ENCODE data around the gene KIDINS220. TPM values are rescaled to one million over a fixed set of nuclear protein-coding genes. Genes with fewer than 3 reads are reported as not detected.
A peak's percentile ranks its signal among the peaks of the same experiment; 100 is the strongest.

Gene KIDINS220
- total RNA-seq (2014; rRNA removed; shearing (Covaris generic)), result 50.8 and 76.7 TPM in 2 replicates

- Histone ChIP-seq H3K27me3 (replicated peaks) (no peaks in the 10 kb centered on the region), H3K27ac (0 out of 2 replicates have a peak within 1 kb of the TSS, but pooled peaks have one; percentile 28), H3K4me1 (replicated peaks) (peaks cover 14% of the 10 kb centered on the region), H3K36me3 (peaks cover 4% of the 10 kb centered on the region), H3K9me3 (replicated peaks) (no peaks in the 10 kb centered on the region), H3K4me3 (peak within 1 kb of the TSS; percentile 83)
- DNase-seq (ENCODE audit: low read depth in 1 of 2, low spot score in 2 of 2), result peak; percentile 71 to 83
Measured at GRCh38 chr2:8836971-8837794, at the start of gene KIDINS220. Gene KIDINS220, minus strand, starts transcription at chr2:8837613. Its CDS starts 10,520 bp downstream, at chr2:8827093.

- H3K27ac ChIP-seq, result no peak overlapping the region
- DNase-seq (ENCODE audit: low read depth in 1 of 2, low spot score in 2 of 2), result no peak
- H3K36me3 ChIP-seq, result peaks cover 8% of the 10 kb centered on the region
- H3K4me3 ChIP-seq, result no peak overlapping the region
- peaks cover 11% of the 10 kb centered on the region for H3K4me1 ChIP-seq (replicated peaks)
- H3K27me3 ChIP-seq (replicated peaks), result no peaks in the 10 kb centered on the region
- no peaks in the 10 kb centered on the region for H3K9me3 ChIP-seq (replicated peaks)
Measured at GRCh38 chr2:8886876-8887275, 49.5 kb upstream of the KIDINS220 start.

- Histone ChIP-seq H3K9me3 (replicated peaks) (no peaks in the 10 kb centered on the region), H3K4me1 (replicated peaks) (peaks cover 6% of the 10 kb centered on the region), H3K27ac (no peak overlapping the region), H3K36me3 (peaks cover 12% of the 10 kb centered on the region), H3K4me3 (no peak overlapping the region), H3K27me3 (replicated peaks) (no peaks in the 10 kb centered on the region)
- DNase-seq (ENCODE audit: low read depth in 1 of 2, low spot score in 2 of 2), result no peak
Measured at GRCh38 chr2:8886202-8886518, 48.7 kb upstream of the KIDINS220 start.

GRCh38 chr2:8885449-8886201, 48.2 kb upstream of the KIDINS220 start:
- peaks cover 14% of the 10 kb centered on the region for H3K36me3 ChIP-seq
- H3K27ac ChIP-seq, result no peak overlapping the region
- H3K4me3 ChIP-seq, result no peak overlapping the region
- no peak for DNase-seq (ENCODE audit: low read depth in 1 of 2, low spot score in 2 of 2)
- H3K9me3 ChIP-seq (replicated peaks), result no peaks in the 10 kb centered on the region
- H3K27me3 ChIP-seq (replicated peaks), result no peaks in the 10 kb centered on the region
- peaks cover 6% of the 10 kb centered on the region for H3K4me1 ChIP-seq (replicated peaks)

GRCh38 chr2:8884812-8885211, 47.4 kb upstream of the KIDINS220 start:
- peaks cover 6% of the 10 kb centered on the region for H3K4me1 ChIP-seq (replicated peaks)
- H3K9me3 ChIP-seq (replicated peaks), result no peaks in the 10 kb centered on the region
- H3K27me3 ChIP-seq (replicated peaks), result no peaks in the 10 kb centered on the region
- H3K36me3 ChIP-seq, result peaks cover 19% of the 10 kb centered on the region
- H3K27ac ChIP-seq, result no peak overlapping the region
- no peak for DNase-seq (ENCODE audit: low read depth in 1 of 2, low spot score in 2 of 2)
- H3K4me3 ChIP-seq, result no peak overlapping the region

GRCh38 chr2:8882094-8882493, 44.7 kb upstream of the KIDINS220 start:
- Histone ChIP-seq H3K4me1 (replicated peaks) (no peaks in the 10 kb centered on the region), H3K4me3 (no peak overlapping the region), H3K27ac (no peak overlapping the region), H3K27me3 (replicated peaks) (no peaks in the 10 kb centered on the region), H3K9me3 (replicated peaks) (no peaks in the 10 kb centered on the region), H3K36me3 (peaks cover 27% of the 10 kb centered on the region)
- no peak for DNase-seq (ENCODE audit: low read depth in 1 of 2, low spot score in 2 of 2)

- Histone ChIP-seq H3K36me3 (peaks cover 42% of the 10 kb centered on the region), H3K4me1 (replicated peaks) (no peaks in the 10 kb centered on the region), H3K27me3 (replicated peaks) (no peaks in the 10 kb centered on the region), H3K27ac (no peak overlapping the region), H3K4me3 (no peak overlapping the region), H3K9me3 (replicated peaks) (no peaks in the 10 kb centered on the region)
- no peak for DNase-seq (ENCODE audit: low read depth in 1 of 2, low spot score in 2 of 2)
Measured at GRCh38 chr2:8877894-8878293, 40.5 kb upstream of the KIDINS220 start.

GRCh38 chr2:8877332-8877731, 39.9 kb upstream of the KIDINS220 start:
- Histone ChIP-seq H3K4me3 (no peak overlapping the region), H3K27ac (no peak overlapping the region), H3K36me3 (peaks cover 46% of the 10 kb centered on the region), H3K27me3 (replicated peaks) (no peaks in the 10 kb centered on the region), H3K9me3 (replicated peaks) (no peaks in the 10 kb centered on the region), H3K4me1 (replicated peaks) (no peaks in the 10 kb centered on the region)
- DNase-seq (ENCODE audit: low read depth in 1 of 2, low spot score in 2 of 2), result no peak

GRCh38 chr2:8876628-8877027, 39.2 kb upstream of the KIDINS220 start:
- no peak overlapping the region for H3K4me3 ChIP-seq
- H3K4me1 ChIP-seq (replicated peaks), result no peaks in the 10 kb centered on the region
- peaks cover 39% of the 10 kb centered on the region for H3K36me3 ChIP-seq
- H3K27me3 ChIP-seq (replicated peaks), result no peaks in the 10 kb centered on the region
- DNase-seq (ENCODE audit: low read depth in 1 of 2, low spot score in 2 of 2), result no peak
- H3K9me3 ChIP-seq (replicated peaks), result no peaks in the 10 kb centered on the region
- no peak overlapping the region for H3K27ac ChIP-seq

- no peak overlapping the region for H3K4me3 ChIP-seq
- DNase-seq (ENCODE audit: low read depth in 1 of 2, low spot score in 2 of 2), result peak in 1 of 2 experiments; percentile 31
- H3K27me3 ChIP-seq (replicated peaks), result no peaks in the 10 kb centered on the region
- H3K36me3 ChIP-seq, result peaks cover 25% of the 10 kb centered on the region
- no peaks in the 10 kb centered on the region for H3K9me3 ChIP-seq (replicated peaks)
- H3K27ac ChIP-seq, result no peak overlapping the region
- no peaks in the 10 kb centered on the region for H3K4me1 ChIP-seq (replicated peaks)
Measured at GRCh38 chr2:8872821-8873432, 35.5 kb upstream of the KIDINS220 start.

- H3K4me3 ChIP-seq, result no peak overlapping the region
- DNase-seq (ENCODE audit: low read depth in 1 of 2, low spot score in 2 of 2), result no peak
- no peaks in the 10 kb centered on the region for H3K27me3 ChIP-seq (replicated peaks)
- H3K27ac ChIP-seq, result no peak overlapping the region
- H3K36me3 ChIP-seq, result peaks cover 18% of the 10 kb centered on the region
- no peaks in the 10 kb centered on the region for H3K4me1 ChIP-seq (replicated peaks)
- no peaks in the 10 kb centered on the region for H3K9me3 ChIP-seq (replicated peaks)
Measured at GRCh38 chr2:8870441-8870840, 33.0 kb upstream of the KIDINS220 start.

- peaks cover 13% of the 10 kb centered on the region for H3K36me3 ChIP-seq
- no peaks in the 10 kb centered on the region for H3K4me1 ChIP-seq (replicated peaks)
- H3K9me3 ChIP-seq (replicated peaks), result no peaks in the 10 kb centered on the region
- DNase-seq (ENCODE audit: low read depth in 1 of 2, low spot score in 2 of 2), result no peak
- no peaks in the 10 kb centered on the region for H3K27me3 ChIP-seq (replicated peaks)
- H3K27ac ChIP-seq, result no peak overlapping the region
- H3K4me3 ChIP-seq, result no peak overlapping the region
Measured at GRCh38 chr2:8867363-8867762, 29.9 kb upstream of the KIDINS220 start.

GRCh38 chr2:8863331-8863953, 26.0 kb upstream of the KIDINS220 start:
- Histone ChIP-seq H3K27me3 (replicated peaks) (no peaks in the 10 kb centered on the region), H3K4me1 (replicated peaks) (no peaks in the 10 kb centered on the region), H3K27ac (no peak overlapping the region), H3K9me3 (replicated peaks) (no peaks in the 10 kb centered on the region), H3K4me3 (no peak overlapping the region), H3K36me3 (peaks cover 24% of the 10 kb centered on the region)
- no peak for DNase-seq (ENCODE audit: low read depth in 1 of 2, low spot score in 2 of 2)
